SW480 (cell line): ENCODE measurements around the gene NEURL4.

ENCODE experiments used
- DNase-seq: peaks from one replicate; pipeline ENCODE4 v3.0.0-alpha.2; 2016; ENCODE audit warnings: low spot score

NEURL4 gene

GRCh38 chr17:7323731-7324437, 5.3 kb downstream of the NEURL4 start:
- DNase-seq = no peak

- no peak for DNase-seq
Observed at GRCh38 chr17:7322520-7323194, 6.5 kb downstream of the NEURL4 start.

GRCh38 chr17:7321466-7321865, 7.7 kb downstream of the NEURL4 start:
- no peak for DNase-seq

GRCh38 chr17:7318121-7318860, 10.8 kb downstream of the NEURL4 start:
- no peak for DNase-seq

- DNase-seq = no peak
Observed at GRCh38 chr17:7317161-7317803, 11.9 kb downstream of the NEURL4 start.

- no peak for DNase-seq
Observed at GRCh38 chr17:7315570-7316235, 13.4 kb downstream of the NEURL4 start.

GRCh38 chr17:7314719-7315569, 14.2 kb downstream of the NEURL4 start, which contains the start of gene GPS2:
Gene GPS2 (minus strand): TSS chr17:7315360. CDS start chr17:7315052, 308 bp downstream.
- peak; percentile 88 for DNase-seq

GRCh38 chr17:7313890-7314718, 15.0 kb downstream of the NEURL4 start:
- no peak for DNase-seq

- no peak for DNase-seq
Observed at GRCh38 chr17:7313088-7313889, 15.8 kb downstream of the NEURL4 start.

GRCh38 chr17:7312432-7313087, 16.6 kb downstream of the NEURL4 start:
- no peak for DNase-seq

GRCh38 chr17:7311110-7311705, 17.9 kb downstream of the NEURL4 start:
- no peak for DNase-seq

GRCh38 chr17:7309628-7310027, 19.5 kb downstream of the NEURL4 start:
- DNase-seq = no peak

- DNase-seq = peak; percentile 81
Observed at GRCh38 chr17:7308625-7309433, 20.3 kb downstream of the NEURL4 start.

- DNase-seq = peak; percentile 16
Observed at GRCh38 chr17:7307686-7308624, 21.2 kb downstream of the NEURL4 start.

GRCh38 chr17:7306911-7307685, 22.0 kb downstream of the NEURL4 start, which contains the start of gene EIF5A:
Gene EIF5A (plus strand): TSS chr17:7307628. CDS start chr17:7309636, 2,008 bp downstream.
- DNase-seq = peak; percentile 99
